SK-N-DZ (cell line): ENCODE measurements around the gene KRTAP10-9.
"Not testable (repeated sequence)": the region's sequence is repeated elsewhere in the genome, so short reads cannot be mapped to it uniquely, and the experiment has no call there.

Source experiments
- DNase-seq: peaks from one replicate; pipeline ENCODE4 v3.0.0-alpha.2; 2015; ENCODE audit warnings: low spot score

KRTAP10-9 gene

DNA sequence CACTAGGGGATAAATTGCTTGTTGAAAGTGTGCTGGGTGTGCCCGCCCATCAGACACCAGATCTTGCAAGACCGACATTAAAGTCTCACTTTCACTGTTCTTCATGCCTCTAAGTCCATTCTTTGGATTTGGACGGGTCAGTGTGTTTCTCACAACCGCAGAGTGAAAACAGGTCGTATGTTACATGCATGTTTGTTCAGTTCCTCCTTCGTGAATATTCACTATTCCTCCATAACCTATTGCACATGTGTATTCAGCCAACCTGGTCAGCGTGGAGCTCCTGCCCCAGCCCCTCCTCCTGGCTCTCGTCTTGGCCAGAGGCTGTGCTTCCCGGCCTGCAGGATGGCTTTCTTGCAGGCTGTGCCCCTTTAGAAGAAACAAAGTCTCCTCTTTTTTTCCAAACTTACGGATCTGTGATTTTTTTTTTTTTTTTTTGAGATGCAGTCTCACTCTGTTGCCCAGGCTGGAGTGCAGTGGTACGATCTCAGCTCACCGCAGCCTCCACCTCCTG is 32.4 kb upstream of the KRTAP10-9 start:
- DNase-seq, result no peak

DNA sequence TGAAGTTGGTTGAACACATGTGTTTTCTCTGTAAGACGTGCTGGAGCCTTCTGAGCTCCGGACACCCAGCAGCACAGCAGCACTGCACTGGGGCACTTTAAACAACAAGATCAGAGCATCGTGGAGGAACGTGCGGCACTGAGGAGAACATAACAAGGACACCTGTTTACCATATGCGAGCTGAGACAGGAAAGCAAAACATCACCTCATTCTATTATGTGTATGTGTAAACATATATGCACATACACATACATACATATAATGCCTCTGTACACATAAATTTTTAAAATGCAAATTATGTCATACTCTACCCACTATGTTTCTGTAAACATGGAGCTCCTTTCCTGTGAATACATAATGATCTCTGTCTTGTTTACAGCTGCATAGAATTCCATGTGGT is 31.4 kb upstream of the KRTAP10-9 start:
- DNase-seq, result no peak

DNA sequence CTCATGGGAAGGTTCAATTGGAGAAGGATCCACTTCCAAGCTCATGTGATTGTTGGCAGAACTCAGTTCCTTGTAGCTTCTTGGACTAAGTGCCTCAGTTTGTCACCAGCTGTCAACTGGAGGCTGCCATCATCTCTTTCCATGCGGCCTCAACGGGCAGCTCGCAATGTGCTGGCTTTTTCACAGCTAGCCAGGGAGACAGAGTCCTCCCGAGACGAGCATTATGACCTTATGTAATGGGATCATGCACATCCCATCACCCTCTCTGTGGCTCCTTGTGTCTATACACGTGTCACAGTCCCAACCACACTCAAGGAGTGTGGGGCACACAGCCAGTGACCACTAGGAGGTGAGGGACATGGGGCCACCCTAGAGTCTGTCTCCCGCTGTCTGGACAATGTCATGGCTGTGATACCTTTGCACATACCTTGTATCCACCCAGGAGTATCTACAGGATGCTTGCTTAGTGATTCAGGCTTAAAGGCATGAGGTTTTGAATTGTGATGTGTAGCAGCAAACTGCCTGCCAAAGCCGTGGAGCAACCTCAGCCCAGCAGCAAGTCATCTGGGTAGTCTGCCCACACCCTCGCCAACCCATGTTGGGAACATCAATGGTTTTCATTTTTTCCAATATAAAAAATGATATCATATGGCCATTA is 30.7 kb upstream of the KRTAP10-9 start:
- no peak for DNase-seq

DNA sequence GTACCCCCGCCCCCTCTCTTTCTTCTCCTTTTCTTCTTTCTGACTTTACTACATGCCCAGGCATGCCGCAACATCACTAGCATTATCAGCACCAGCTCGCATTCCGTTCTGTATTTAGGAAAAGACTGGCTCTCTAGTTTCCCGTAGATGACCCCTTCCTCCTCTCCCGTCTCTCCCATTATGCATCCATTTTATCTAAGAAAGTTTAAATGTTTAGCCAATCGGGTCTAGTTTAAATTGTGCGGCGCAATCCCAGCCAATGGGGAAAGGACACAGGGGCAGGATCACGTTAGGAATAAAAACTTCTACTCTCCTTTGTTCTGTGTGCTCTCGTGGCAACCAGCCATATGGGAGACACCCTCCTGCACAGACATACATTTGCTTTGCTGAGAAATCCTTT is 28.8 kb upstream of the KRTAP10-9 start:
- no peak for DNase-seq

DNA sequence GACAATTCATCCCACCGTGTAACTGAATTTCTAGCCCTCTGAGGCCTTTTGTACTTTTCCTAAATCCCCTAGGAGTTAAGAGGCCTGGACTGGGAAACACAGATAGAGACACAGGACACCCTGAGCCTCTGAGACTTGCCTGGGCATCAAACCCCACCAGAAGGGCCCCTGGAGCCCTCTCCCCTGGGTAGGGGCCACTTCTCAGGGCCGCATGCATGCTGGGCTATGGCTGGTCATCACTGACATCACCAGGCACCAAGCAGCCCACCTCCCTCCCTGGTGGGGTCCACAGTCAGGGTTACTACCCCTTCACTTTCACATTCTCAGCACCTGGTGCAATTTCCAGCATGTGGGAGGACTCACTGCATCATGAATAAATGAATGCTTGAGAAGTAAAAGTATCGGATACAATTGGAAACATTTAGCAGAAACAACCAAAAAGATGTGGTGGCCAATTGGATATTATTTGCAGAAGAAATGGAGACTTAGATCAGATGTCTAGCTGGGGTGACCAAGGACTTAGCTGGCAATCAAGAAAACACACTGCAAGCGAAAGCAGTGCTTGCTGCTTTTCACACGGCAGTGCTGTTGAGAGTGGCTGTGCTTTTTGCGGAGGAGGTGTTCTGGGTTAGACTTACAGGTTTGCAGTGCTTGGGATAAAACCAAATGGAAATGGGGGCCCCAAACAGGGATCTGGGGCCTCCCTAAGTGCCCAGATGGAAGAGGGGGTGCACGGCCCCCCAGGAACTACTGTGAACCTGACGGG is 27.4 kb upstream of the KRTAP10-9 start:
- DNase-seq, result no peak

DNA sequence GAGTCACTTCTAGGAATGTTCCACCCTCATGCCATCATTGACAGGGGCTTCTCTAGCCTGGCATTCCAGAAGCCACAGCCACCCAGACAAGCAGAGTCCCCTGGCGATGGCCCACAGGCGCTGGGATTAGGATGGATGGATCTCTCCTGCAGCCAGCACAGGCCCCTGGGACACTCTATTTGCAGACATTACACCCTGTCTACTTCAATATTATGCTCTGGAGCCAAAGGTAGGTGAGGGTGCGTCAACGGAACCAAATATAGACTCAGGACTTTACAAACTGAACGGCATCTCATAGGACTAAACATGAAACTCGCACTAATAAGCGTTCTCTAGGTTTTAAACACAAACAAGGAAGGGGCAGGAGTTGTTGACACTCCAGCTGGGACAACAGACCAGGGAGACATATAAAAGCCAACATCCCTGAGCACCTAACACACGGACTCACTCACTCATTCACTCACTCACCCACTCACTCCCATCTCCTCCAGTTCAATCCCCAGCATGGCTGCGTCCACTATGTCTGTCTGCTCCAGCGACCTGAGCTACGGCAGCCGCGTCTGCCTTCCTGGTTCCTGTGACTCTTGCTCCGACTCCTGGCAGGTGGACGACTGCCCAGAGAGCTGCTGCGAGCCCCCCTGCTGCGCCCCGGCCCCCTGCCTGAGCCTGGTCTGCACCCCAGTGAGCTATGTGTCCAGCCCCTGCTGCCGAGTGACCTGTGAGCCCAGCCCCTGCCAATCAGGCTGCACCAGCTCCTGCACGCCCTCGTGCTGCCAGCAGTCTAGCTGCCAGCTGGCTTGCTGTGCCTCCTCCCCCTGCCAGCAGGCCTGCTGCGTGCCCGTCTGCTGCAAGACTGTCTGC is 26.5 kb upstream of the KRTAP10-9 start, which contains the start of gene KRTAP10-7:
Gene KRTAP10-7 (plus strand): TSS at position 480 of the 861 bp plus-strand sequence. CDS start 25 bp downstream, at position 505.
- DNase-seq, result not testable (repeated sequence)

DNA sequence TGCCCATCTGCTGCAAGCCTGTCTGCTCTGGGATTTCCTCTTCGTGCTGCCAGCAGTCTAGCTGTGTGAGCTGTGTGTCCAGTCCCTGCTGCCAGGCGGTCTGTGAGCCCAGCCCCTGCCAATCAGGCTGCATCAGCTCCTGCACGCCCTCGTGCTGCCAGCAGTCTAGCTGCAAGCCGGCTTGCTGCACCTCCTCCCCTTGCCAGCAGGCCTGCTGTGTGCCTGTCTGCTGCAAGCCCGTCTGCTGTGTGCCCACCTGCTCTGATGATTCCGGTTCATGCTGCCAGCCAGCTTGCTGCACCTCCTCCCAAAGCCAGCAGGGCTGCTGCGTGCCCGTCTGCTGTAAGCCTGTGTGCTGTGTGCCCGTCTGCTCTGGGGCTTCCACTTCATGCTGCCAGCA is 25.8 kb upstream of the KRTAP10-9 start:
- DNase-seq, result not testable (repeated sequence)

DNA sequence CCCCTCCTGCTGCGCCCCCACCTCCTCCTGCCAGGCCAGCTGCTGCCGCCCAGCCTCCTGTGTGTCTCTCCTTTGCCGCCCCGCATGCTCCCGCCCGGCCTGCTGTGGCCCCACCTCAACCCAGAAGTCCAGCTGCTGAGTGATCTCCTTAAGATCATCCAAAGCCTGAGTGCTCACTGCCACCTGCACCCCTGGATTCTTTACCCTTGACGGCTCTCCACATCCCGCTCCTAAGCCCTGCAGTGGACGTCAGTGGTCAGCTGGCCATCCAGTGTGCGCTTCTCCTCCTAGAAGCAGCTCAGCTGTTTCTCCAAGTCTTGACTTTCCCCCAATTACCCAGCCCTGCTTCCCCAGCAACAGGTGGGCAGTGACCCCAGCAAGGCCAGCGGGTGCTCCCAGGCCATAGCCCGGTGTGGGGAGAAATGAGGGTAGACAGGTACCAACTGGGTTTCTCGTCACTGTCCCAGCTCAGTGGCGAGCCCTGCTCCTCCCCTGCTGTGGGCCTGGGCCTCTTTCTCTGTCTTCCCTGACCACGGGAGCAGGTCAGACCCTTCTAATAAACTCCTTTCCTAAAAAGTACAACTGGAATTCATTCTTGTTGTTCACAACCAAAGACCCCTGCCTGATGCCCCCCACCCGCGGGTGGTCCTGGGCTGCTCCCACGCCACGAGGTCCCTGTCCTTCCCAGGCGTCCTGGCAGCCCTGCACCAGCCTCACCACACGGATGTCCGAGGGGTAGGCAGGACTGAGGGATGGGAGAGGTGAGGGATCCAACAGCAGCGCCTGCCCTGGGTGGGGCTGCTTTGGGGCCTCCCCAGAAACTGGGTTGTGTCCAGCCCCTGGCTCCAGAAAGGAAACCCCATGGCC is 25.1 kb upstream of the KRTAP10-9 start:
- no peak for DNase-seq

DNA sequence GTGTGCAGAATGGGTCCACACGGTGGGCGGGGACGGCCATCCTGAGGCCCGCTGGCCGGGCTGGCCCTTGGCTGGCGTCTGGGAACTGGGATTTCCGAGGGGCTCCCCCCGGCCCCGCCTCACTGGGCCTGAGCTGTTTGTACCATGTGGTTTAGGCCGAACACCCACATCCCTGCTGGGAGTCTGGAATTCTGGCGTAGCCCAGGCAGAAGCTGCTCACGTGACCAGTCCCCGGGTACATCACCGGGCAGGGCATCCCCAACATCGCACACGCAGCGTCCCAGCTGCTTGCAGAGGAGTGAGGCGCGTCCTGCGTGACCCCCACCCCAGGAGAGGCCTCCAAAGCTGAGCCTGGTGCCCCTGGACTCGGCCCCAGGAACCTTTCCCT is 24.4 kb upstream of the KRTAP10-9 start:
- DNase-seq, result no peak

DNA sequence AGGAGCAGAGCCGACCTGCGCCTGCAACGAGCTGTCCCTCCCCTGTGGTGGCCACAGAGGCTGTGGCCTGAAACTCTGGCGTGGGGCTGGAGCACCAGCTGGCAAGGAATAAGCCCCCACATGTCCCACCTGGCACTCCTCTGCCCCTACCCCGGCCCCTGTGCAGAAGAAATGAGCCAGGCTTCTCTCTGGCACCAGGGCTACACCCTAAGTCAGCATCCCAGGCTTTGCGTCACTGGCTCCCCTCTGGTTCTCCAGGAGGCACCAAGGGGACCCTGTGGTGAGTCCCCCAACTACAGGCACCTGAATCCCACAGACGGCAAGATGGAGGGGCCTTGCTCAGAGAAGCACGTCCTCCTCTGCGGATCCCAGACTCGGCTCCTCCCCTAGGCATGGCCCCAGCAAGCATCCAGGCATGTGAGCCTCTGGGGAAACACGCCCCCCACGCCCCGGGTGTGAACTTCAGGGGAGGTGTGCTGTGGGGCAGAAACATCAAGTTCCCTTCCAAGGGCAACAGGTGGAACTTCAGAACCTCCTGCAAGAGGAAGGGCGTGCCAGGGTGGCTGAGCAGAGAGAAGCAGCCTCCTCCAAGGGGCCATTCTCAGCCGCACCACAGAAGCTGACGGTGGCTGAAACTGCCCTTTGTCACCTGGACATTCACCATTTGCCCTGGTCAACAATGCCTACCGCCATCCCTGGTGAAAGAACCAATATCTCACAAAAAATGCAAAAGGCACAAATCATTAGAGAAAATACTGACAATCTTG is 23.6 kb upstream of the KRTAP10-9 start:
- DNase-seq, result no peak

DNA sequence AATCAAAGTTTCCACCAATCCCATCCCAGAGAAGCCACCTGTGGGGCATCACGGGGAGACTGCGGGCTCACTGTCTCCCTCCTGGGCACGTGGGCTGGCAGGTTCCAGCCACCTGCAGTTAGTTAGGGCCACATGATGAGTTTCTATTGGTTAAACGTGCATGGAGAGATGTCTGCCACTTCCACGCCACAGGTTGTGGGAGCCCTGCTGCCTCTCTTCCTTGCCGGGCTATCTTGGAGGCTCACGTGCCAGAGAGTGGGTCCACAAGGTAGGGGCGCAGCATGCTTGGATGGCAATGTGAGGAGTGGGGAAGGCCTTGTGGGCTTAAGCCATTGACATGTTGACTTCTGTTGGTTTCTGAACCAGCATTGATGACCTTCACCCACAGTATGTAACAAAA is 23.0 kb upstream of the KRTAP10-9 start:
- DNase-seq, result no peak

DNA sequence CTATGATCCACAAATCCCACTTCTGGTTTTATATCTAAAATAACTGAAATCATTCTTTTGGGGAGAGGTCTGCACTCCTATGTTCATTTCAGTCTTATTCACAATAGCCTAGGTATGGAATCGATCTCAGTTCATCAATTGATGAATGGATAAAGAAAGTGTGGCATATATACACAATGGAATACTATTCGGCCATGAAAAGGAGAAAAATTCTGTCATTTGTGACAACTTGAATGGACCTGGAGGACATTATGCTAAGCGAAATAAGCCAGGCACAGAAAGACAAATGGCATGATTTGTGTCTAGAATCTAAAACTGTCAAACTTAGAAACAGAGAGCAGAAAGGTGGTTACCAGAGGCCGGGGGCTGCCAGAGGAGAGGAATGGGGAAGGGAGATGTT is 20.4 kb upstream of the KRTAP10-9 start:
- no peak for DNase-seq

DNA sequence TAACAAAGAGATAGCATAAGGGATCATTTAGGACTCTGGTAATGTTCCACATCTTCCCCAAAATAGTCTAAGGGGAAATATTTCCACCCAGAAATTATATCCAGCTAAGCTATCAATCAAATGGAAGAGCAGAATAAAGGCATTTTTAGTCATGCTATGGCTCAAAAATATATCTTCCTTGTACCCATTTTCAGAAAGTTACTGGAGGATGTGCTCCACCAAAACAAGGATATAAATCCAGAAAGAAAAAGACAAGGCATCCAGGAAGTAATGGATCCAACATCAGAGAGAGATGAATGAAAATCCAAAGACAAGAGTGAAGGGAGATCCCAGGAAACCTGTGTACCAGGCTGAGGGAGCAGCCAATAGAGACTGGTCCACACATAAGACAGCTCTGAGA is 17.7 kb upstream of the KRTAP10-9 start:
- no peak for DNase-seq

DNA sequence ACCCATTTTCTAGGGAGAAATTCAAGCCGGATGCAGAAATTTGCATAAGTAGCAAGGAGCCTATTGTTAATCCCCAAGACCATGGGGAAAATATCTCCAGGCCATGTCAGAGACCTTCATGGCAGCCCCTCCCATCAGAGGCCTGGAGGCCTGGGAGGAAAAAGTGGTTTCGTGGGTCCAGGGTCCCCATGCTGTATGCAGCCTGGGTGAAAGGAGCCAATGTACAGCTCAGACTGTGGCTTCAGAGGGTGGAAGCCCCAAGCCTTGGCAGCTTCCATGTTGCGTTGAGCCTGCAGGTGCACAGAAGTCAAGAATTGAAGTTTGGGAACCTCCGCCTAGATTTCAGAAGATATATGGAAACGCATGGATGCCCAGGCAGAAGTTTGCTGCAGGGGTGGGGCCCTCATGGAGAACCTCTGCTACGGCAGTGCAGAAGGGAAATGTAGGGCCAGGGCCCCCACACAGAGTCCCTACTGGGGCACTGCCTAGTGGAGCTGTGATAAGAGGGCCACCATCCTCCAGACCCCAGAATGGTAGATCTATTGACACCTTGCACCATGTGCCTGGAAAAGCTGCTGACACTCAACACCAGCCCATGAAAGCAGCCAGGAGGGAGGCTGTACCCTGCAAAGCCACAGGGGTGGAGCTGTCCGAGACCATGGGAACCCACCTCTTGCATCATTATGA is 16.6 kb upstream of the KRTAP10-9 start:
- not testable (repeated sequence) for DNase-seq

DNA sequence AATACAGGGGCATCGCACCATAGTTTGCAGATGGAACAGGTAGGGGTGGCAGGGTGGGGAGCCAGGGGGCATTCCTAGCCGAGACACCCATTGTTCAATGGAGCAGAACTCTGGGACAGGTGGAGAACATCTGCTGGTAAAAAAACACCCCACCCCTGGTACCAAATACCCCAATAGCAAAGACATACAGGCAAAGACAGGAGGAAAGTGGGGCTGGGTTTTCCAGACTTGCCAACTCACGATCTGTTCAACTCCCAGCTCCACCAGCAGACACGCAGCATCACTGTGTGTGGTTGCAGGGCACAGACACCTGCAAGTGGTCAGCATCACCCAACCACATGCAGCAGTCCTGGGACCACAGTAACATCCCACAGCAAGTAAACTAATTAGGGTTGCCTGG is 15.3 kb upstream of the KRTAP10-9 start:
- no peak for DNase-seq

DNA sequence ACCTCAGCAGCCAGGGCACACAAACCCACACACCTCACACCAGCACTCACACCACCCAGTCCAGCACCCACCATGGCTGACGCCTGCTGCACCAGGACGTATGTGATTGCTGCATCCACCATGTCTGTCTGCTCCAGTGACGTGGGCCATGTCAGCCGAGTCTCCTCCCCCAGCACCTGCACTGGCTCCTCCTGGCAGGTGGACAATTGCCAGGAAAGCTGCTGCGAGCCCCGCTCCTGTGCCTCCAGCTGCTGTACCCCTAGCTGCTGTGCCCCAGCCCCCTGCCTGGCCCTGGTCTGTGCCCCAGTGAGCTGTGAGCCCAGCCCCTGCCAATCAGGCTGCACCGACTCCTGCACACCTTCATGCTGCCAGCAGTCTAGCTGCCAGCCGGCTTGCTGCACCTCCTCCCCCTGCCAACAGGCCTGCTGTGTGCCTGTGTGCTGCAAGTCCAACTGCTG is 14.8 kb upstream of the KRTAP10-9 start, which contains the start of gene KRTAP10-8:
Gene KRTAP10-8 (plus strand): TSS at position 51 of the 458 bp plus-strand sequence. CDS start 22 bp downstream, at position 73.
- no peak for DNase-seq

DNA sequence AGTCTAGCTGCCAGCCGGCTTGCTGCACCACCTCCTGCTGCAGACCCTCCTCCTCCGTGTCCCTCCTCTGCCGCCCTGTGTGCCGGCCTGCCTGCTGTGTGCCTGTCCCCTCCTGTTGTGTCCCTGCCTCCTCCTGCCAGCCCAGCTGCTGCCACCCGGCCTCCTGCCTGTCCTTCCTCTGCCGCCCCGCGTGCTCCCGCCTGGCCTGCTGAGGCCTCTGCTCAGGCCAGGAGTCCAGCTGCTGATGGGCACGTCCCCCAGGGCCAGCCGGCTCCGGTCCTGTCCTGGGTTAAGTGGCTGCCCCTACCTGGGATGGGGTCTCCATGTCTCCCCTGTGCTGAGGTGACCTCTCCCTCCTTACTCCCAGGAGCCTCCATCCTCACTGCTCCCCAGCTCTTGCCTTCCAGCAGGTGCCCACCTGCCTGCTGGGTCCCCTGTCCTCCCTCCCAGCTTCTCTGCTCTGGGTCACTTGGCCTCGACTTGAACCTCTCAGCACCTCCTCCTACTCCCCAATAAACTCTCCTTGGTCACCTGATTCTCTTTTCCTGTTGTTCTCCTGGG is 14.1 kb upstream of the KRTAP10-9 start:
- no peak for DNase-seq

DNA sequence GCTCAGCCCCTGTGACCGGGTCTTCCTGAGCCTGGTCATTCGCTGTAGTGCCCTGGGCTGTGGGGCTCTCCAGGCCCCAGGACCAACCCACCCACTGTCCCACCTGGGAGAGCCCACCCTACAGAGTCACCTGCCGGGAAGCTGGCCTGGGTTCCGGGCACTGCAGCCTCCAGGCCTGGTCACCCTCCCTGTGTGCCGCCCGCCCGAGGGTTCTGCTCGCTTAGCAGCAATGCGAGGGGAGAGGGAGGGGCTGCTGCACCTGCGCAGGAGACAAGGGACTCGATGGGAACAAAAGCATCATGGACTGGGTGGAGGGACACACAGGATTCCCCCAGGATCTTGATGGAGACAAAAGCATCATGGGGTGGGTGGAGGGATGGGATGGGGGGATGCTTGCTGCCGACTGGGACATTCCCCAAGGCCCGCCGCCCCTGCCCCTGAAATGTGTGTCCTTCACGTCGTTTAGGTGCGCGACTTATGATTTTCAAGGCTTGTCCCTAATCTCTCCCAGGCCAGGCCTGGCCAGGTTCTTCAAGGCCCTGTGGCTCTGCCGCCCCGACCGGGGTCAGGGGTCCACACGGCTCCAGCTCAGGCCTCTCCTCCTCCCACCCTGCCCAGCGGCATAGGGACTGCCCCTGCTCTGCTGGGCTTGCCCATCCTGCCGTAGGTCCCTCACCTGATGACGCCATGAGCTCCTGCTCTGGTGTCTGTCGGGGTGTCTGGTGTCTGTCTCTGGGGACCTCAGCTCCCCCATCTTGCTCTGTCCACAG is 13.3 kb upstream of the KRTAP10-9 start:
- DNase-seq, result no peak
